Stimulated activated CD8-positive, alpha-beta memory T cell treated with anti-CD3 and anti-CD28 coated beads, Interleukin-12 subunit alpha, Interleukin-12 subunit beta, amount 100 ng/mL, for 24 hours (primary cell): ENCODE data around the gene PNPLA5.

Source experiments
- DNase-seq: peaks from one replicate; pipeline ENCODE4 v3.0.0-alpha.2; 2020; ENCODE audit errors: extremely low read depth

The PNPLA5 gene

DNA sequence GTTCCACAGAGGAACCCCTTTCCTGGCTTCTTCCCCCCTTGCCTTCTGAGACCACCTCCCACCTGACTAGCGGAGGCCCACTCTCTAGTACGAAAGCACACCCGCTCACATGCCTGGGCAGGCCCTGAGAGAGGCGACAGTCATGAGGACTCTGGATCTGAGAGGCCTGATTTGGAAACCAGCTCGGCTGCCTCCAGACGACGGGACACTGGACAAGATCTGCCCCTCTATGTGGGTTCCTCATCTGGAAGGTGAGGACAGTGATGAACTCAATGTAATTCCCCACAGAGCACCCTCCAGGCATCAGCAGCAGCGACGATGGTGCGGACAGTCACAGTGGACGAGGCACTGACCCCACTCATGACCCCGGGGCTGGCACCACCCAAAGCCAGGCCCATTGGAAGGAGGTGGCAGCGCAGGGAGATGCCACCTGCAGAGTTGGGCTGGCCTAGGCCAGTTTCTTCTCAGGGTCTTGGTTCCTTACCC is 37.0 kb downstream of the PNPLA5 start:
- DNase-seq, result no peak

DNA sequence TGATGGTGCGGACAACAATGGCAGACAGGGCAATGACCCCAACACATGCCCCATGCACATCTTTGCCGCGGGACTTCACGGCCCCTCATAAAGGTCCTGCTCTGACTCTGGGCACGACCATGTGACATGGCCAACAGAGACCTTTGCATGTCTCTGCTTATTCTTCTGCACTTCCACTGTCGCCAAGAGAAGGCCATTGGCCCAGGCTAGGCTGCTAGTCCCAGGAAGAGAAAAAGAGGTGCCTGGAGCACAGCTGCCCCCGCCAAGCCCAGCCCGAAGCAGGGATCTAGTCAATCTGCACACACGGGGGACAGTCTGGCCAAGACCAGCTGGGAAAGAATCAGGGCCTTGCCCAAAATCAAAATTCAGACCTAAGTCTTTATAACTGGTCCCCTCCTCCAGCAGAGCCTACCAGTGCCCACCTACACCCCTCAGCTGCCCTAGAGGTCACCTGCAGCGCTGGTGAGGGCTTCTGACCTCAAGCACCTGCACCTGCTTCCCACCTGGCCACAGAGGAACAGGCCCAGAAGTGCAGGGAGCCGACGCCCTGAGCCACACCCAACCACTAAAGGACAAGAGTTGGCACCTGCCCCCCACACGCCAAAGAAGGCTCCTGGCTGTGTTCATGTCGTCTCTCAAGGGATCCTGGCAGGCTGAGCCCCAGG is 37.6 kb downstream of the PNPLA5 start:
- DNase-seq, result no peak

DNA sequence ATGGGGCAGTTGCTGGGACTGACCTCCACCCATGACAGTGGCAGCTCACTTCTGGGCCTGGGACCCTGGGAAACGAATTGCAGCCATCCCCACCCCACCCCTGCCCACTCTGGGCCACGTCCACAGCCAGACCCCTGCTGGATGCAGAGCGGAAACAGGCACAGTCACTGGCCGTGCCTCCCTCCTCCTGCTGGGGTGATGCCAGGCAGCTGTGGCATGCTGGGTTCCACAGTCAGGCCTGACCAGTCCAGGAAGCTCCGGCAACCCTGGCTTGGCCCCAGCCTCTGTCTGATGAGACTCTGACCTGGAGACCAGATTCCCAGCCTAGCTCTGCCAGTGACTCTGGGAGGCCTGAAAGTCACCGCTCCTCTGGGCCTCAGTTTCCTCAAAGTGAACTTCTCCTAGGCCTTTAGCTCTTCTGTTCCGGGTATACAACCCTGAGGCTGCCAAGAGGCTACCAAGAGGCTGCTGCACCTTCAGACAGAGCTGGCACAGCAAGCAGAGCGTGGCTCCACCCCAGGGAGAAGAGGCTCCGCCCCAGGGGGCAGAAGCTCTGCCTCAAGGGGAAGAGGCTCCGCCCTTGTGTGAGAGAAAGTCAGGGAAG is 38.4 kb downstream of the PNPLA5 start:
- no peak for DNase-seq

DNA sequence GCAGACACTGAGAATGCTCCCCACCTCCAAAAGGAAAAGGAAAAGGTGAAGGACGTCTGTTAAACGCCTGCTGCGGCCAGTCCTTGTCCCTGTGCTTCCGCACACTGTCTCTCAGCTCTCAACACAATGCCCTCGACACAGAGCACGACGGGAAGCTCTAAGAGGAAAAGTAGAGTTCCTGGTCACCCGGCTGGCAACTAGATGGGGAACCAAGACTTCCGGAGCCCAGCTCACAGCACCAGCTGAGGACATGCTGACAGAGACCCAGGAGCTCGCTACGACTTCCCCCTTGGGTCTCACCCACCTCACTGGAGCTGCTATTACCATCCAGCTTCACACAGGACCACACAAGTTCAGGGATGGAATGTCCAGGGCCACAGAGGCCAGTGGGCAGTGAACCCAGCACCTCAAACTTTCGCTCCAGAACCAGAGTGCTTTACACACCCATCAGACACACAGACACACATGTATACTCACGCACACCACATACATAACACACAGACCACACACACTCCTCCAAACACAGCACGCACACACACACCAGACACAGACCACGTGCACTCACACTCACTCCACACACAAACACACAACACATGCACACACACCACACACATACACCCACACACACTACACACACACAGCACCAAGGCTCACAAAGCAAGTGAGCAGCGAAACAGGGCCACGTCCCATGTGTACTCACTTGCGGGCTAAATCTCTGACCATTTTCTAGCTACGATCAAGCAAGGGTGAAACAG is 39.1 kb downstream of the PNPLA5 start:
- no peak for DNase-seq

DNA sequence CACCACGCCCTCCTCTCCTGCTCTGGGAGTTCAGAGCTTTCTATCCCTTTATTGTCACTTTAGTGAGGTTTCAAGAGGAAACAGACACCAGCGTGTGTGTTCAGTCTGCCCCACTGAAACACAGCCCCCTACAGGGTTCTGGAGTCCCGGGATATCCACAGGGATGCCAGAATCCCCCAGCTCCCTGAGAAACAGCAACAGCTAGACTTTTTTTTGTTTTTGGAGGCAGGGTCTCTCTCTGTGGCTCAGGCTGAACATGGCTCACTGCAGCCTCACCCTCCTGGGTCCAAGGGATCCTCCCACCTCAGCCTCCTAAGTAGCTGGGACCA is 39.9 kb downstream of the PNPLA5 start:
- no peak for DNase-seq

DNA sequence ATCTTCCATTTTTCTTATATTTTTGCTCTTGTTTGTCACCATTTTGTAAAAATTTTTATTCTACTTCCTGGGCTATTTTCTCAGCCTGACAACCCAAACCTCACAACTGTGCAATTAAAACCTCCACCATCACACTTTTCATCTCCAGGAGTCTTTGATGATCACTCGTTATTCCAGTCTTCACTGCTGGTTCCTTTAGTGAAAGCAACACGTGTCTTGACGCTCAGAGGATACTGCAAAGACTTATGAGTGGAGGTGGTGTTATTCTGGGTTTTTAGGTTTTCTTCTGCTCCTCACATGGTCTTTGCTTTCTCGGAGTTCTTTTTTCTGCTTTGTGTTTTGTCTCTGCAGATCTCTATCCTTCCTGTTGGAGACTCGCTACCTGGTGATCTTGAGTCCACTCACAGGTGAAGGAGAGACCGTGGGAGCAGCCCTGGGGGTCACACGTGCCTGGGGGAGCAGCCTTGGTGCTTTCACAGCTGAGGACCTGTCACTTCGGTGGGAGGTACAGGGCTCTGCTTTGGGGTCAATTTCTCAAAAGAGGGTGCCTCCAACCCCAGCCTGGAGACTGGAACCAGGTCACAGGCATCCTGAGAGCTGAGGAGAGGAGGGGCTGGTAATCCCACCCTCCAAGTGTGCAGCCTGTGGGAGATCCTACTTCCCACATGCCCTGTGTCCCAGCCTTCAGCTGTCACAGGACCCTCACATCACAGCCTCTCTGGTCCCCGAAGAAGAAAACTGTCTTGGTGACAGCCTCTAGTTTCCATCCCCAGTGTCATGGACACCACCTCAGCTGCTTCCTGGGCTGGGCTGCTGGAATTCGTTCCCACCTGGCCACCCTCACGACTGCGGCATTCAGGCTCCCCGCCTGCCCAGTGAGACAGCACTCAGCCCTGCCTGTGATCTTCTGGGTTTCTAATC is 40.5 kb downstream of the PNPLA5 start:
- no peak for DNase-seq

DNA sequence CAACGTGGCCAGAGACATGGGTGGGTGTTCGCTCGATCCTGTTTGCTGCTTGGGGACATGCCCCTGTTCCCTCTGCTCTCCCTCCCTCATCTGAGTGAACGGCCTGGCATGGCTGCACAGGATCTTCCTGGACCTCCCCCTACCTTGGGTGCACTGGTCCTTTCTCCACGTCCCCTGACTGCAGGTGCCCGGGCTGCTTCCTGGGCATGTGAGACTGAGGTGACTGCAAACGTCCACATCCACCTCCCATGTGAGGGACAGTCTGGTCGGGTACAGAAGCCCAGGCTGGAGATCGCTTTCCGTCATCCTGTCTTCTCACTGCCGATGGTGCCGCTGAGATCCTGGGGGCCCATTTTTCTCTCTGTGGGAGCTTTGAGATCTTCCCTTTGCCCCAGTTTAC is 41.3 kb downstream of the PNPLA5 start:
- no peak for DNase-seq

DNA sequence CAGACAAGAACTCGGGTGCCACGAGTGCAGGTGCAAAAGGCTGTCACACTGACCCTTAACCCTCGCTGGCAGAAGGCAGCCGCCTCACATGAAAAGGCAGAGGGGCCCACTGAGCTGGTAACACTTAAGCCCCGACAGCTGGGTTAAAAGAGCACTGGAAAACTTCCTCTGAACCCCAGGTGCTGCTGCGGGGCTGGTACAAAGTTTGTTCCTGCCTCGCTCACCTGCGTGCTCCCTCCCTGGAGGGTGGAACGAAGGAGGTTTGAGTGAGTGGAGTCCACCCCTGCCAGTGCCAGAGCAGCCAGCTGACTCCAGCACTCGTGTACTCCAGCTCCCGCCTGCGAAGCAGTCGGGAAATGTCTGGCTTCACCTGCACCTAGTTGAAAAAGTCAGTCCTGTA is 42.1 kb downstream of the PNPLA5 start:
- no peak for DNase-seq

DNA sequence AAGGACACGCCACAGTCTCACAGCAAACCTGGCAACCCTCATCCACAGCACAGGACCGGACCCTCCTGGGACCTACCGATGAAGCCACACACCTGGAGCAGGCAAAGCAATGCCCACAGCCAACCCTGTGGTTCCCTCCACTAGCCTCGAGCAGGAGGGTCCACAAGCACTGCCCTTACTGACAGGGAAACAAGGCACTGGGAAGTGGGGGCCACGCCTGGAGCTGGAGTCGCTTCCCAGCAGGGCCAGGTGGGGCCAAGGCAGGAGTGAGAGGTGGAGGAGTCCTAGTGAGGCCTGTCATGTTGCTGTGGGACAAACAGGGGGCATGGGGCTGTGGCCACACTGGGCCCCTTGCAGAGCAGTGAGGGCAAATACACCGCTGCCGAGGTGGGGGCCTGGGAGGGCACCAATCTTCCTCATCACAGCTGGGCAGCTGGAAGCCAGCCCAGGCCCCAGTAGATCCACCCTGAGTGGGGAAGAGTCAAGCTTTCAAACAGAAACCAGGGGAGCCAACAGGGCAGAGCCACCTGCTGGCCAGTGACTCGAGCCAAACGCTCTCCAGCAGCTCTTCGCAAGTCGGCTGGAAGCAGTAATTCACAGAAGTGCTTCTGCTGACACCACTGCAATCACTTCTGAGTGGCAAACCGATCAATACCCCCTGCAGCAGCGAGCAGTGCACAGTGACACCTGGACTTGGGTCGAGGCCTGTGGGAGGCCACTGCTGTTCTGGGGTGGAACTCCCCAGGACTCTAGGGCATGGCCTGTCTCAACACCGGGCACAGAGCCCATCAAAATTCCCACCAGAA is 43.2 kb downstream of the PNPLA5 start:
- DNase-seq, result no peak

DNA sequence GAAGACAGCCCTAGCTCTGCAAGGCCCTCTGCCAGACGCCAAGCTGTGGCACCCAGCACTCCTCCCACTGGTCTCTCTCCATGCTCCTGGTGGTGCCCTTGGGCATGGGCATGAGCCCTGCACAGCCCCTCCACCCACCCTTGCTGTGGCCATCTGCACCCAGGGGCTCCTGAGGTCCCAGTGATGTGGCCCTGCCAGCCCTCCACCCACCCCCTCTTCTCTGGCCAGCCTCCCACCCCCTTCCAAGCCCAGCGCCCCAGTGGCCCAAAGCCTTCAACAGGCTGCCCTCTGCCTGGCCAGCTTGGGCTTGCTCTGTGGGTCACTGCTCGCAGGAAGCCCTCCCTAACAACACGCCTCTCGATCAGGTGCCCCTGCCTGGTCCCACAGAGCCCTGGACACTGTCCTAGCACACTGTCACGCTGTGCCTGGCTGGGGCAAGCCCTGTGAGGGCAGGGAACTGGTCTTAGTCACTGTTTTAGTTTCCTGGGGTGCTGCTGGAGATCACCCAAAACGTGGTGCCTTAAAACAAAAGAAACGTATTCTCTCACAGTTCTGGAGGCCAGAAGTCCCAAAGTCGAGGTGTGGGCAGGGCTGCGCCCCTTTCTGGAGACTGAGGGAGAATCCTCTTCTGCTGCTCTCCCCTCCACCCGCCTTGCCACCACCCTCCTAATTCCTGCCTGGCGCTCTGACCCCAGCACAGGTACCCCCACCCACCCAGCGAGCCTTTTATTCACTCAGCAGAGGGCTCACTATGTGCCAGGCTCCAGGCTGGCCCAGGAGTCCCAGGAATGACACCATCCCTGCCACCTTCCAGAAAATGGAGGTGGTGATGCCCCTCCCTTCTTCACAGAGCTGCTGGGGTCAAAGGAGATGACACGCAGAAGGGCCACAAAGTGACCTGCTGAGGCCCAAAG is 44.2 kb downstream of the PNPLA5 start:
- no peak for DNase-seq

DNA sequence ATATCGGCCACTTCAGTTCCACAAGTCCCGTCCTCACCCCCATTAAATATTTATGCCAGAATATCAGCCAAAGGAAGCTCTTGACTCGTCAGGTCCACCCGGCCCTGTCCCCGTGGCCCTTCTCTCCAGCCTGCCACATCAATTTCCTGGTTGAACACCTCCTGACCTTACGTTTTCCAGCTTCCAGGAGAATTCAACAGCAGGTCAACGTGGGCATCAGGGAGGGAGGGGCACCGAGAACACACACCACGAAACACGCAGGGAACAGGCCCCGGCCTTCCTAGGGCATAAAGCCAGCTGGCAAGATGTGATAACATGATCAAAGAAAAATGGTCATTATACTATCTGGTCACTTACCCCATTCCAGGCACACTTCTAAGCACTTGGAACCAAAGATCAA is 44.8 kb downstream of the PNPLA5 start:
- DNase-seq, result no peak

DNA sequence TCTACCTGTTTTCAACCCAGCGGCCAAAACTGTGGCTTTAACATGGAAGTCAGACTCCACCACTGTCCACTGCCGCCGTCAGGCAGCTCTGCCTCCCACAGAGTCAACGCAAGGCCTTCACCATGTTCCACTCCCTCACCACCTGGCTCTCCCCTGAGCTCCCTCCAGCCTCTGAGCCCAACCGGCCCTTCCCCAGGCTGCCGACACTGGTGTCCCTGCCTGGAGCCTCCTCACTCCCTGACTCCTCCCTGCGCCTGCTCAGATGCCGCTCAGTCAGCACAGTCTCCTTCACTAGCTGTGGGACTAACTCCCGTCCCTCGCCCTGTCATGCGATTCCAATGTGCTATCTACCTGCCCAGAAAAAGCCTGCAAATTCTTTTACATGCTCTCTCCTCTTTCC is 45.8 kb downstream of the PNPLA5 start:
- DNase-seq, result no peak

DNA sequence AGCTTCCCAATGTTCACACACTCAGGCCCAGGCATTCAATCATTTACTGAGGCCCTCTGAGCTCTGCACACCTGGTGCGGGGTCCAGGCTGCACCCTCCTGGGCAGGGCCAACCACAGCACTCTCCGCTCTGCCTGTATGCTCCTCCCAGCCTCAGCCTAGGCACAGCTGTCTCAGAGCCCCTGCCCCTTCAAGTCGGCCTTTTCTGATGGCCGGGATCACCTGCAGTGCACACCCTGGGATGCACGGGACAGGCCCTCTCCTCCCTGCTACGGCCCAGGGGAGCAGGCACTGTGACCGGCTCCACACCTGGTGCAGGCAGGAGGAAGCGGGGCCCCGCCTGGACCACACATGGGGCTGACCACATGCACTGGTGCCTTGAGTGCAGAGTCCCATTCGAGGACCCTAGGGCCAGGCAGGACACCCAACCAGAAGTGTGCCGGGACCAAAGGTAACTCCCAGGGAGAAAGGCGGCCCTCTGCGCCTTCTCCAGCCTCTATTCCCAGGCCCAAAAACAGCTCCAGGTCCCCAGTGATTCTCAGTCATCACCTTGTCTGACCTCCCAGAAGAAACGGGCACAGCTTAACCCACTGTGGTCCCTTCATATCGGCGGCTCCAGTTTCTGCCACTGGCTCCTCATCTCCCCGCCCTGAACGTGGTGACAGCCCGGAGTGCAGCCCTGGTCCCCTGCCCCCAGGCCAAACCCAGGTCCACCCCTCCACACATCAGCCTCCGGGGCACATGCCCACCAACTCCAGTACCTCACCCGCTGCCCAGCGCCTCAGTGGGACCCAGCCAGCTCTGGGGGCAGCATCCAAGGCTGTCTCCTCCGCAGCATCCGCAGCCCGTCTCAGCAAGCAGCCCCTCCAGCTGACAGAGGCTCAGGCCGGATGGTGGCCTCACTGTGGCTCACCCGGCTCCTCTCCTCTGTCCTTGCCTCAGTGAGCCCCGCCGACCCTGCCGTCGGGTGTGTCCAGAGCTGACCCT is 47.0 kb downstream of the PNPLA5 start:
- DNase-seq, result no peak

DNA sequence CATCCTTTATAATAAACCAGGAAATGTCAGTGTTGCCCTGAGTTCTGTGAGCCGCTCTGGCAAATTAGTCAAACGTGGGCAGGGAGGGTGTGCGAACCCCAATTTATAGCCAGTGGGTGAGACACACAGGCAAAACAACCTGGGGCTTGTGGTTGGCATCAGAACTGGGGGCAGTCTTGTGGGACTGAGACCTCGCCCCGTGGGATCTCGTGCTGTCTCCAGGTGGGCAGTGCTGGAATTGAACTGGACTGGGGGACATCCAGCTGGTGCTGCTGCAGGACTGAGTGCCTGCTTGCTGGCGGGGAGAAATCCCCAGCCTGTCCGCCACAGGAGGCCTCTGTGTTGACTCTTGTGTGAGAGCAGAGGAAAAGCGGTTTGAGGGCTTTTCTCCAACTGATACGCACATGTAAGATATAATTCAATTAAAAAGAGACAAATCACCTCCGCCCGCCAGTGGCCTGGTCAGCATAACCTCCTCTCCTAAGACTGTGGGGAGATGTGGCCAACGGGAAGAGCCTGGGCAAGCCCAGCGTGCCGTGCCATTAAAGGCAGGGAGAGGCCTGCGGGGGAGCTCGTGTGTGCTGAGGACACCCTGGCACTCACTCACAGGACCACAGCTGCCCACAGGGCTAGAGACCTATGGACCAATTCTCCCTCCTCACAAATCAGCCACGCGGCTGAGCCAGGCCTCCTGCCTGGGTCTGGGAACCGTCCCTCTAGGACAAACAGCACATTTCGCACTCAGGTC is 47.9 kb downstream of the PNPLA5 start:
- no peak for DNase-seq

DNA sequence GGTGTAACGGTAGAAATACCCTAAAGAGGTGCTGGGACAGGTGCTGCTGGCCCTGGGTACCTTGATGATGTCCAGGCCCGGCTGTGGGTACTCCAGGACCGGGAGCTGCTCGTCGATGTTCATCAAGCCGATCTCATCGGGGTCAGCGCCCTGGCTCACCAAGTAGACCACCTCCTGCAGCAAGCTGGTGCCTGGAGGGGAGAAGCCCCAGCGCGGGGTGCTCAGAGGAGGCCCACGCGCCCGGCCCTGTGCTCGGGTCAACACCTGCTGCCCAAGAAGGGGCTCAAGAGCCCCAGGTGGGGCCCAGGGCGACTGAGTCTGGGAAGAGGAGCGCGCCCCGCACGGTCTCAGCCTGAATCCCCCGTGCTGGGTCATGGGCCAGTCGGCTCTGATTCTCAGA is 50.1 kb downstream of the PNPLA5 start:
- DNase-seq, result no peak

DNA sequence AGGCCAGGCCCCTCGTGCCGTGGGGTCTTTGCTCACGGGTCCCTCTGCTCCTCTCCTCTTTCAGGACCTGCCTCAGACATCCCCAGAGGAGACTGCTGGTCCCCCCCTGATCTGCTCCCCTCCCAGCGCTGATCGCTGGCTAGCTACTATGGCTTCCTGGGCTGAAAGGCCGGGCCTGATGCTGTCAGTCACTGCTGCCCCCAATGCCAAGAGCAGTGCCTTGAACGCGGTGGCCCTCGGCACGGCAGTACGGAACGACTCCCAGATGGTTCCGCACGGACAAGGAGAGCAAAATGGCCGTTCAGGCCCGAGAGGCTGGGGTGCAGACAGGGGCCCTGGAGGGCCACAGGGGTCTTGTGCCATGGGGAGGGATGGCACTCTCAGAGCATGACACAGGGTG is 51.0 kb downstream of the PNPLA5 start:
- no peak for DNase-seq

DNA sequence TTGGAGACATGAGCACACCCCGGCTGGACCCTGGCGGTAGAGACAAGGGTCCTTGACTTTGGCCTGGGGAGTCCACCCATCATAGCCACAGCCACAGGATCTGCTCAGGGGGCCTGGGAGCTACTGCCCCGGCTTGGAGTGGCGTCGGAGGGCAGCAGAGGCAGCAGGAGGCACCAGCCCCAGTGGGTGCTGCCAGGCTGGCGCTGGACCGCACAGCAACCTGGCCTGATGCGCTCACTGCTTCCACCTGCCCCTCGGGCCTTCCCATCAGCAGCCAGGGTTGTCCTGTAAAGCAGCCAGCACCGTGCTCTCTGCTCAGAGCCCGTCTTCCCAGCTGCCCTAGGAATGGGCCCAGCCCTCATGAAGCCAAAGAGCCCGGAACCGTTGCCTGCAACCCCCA is 51.4 kb downstream of the PNPLA5 start:
- no peak for DNase-seq

DNA sequence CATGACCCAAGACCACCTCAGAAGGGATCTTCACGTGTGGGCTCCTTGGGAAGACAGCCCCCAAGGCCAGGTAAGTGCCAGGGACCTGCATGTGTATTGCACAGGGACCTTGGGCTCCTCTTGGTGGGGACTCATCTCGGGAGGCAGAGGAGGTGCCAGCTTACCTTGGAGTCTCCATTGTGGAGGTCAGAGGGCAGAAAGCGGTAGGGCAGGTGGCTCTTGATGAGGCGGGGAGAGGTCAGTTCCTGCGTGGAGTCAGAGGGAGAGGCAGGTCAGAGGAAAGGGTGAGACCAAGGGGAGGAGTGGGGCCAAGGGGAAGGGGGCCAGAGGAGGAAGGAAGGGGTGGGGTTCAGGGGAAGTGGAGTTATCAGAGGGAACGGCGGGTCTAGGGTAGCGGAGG is 52.0 kb downstream of the PNPLA5 start:
- no peak for DNase-seq
